Keratinocyte (primary cell): Measurements from ENCODE around the gene CAD. TPM values are rescaled to one million over a fixed set of nuclear protein-coding genes. Genes with fewer than 3 reads are reported as not detected.

Source experiments
- DNase-seq: peaks from one replicate; pipeline ENCODE4 v3.0.0-alpha.2; 2011; ENCODE audit warnings: low read depth, missing footprints, low spot score
- FAIRE-seq: peaks from 2 replicates; lab custom pipeline; 2011; peaks lifted over from hg19 to GRCh38; lab: Jason Lieb, UNC
- H2AFZ ChIP-seq: 2 replicates; pipeline ENCODE4 v1.6.0; 2012; ENCODE audit warnings: low read length, control low read depth, inconsistent platforms; ENCODE audit not compliant: control insufficient read depth
- H3K27ac ChIP-seq: 2 replicates; pipeline ENCODE4 v1.5.1; 2011; ENCODE audit warnings: low read length; ENCODE audit not compliant: control insufficient read depth, insufficient read depth
- H3K27me3 ChIP-seq: 3 replicates; pipeline ENCODE4 v1.6.0; 2011; ENCODE audit warnings: low read length; ENCODE audit not compliant: control insufficient read depth, insufficient read depth; ENCODE audit errors: extremely low read depth
- H3K36me3 ChIP-seq, 2 experiments: 2 replicates in 1 of 2; 3 replicates in 1 of 2; pipeline ENCODE4 v1.5.1; 2011; ENCODE audit warnings: low read length in 2 of 2, mild to moderate bottlenecking in 1 of 2; ENCODE audit not compliant: control insufficient read depth in 2 of 2, insufficient read depth in 2 of 2; ENCODE audit errors: extremely low read depth in 1 of 2
- H3K4me1 ChIP-seq: 3 replicates; pipeline ENCODE4 v1.5.1; 2011; ENCODE audit warnings: low read length; ENCODE audit not compliant: control insufficient read depth, insufficient read depth; ENCODE audit errors: extremely low read depth
- H3K4me2 ChIP-seq: 3 replicates; pipeline ENCODE4 v1.6.0; 2011; ENCODE audit warnings: low read depth, low read length; ENCODE audit not compliant: control insufficient read depth, insufficient read depth; ENCODE audit errors: extremely low read depth
- H3K4me3 ChIP-seq, 3 experiments: fragments of 200-600 bp in 1 of 3; sonication (generic) in 1 of 3; 2 replicates in 2 of 3; 3 replicates in 1 of 3; pipeline ENCODE4 v1.5.1; 2011 to 2016; ENCODE audit warnings: low read length in 3 of 3, mild to moderate bottlenecking in 3 of 3, control low read depth in 2 of 3, inconsistent platforms in 1 of 3, low read depth in 1 of 3, mixed read lengths in 1 of 3, mixed run types in 1 of 3, moderate library complexity in 1 of 3; ENCODE audit not compliant: control insufficient read depth in 2 of 3, insufficient read depth in 2 of 3; ENCODE audit errors: extremely low read depth in 1 of 3
- H3K79me2 ChIP-seq: 2 replicates; pipeline ENCODE4 v1.6.0; 2012; ENCODE audit warnings: low read length; ENCODE audit not compliant: control insufficient read depth, insufficient read depth
- H3K9ac ChIP-seq: 3 replicates; pipeline ENCODE4 v1.6.0; 2011; ENCODE audit warnings: low read length; ENCODE audit not compliant: control insufficient read depth, insufficient read depth; ENCODE audit errors: extremely low read depth
- H3K9me1 ChIP-seq: 3 replicates; pipeline ENCODE4 v1.6.0; 2011; ENCODE audit warnings: low read length; ENCODE audit not compliant: control insufficient read depth, insufficient read depth; ENCODE audit errors: extremely low read depth
- H3K9me3 ChIP-seq: 2 replicates; pipeline ENCODE4 v1.5.1; 2012; ENCODE audit warnings: low read depth, low read length; ENCODE audit not compliant: control insufficient read depth
- H4K20me1 ChIP-seq: 3 replicates; pipeline ENCODE4 v1.6.0; 2011; ENCODE audit warnings: low read length; ENCODE audit not compliant: control insufficient read depth, insufficient read depth; ENCODE audit errors: extremely low read depth
- EZH2 ChIP-seq: IDR thresholded peaks from one replicate; pipeline ENCODE4 v1.6.1; 2012; ENCODE audit warnings: inconsistent platforms, mild to moderate bottlenecking, low read length, moderate library complexity
- dilution Hi-C: fragments of 300-500 bp; cut with MboI; formaldehyde crosslinking; loops from one replicate; pipeline ENCODE4 v1.7.0; 2020; ENCODE audit warnings: low sequenced_read_pairs; ENCODE audit not compliant: extremely low pct_ligation_motif_present
- polyA plus RNA-seq, 5 experiments: library from polyadenylated mRNA; depleted of rRNA in 3 of 5; stranded (reverse) in 3 of 5; stranded (forward) in 1 of 5; unstranded in 1 of 5; fragments of >200 nt; gene quantifications; 1 replicate in 1 of 5; 2 replicates in 3 of 5; 3 replicates in 1 of 5; pipeline versions ENCODE4 v1.2.1 to v1.2.3, GENCODE V29; 2011 to 2012; ENCODE audit warnings: missing spikeins in 2 of 5, low read depth in 1 of 5, low replicate concordance in 1 of 5
- TF ChIP-seq, protein P1 (sequence below), 3 experiments: IDR thresholded peaks in 1 of 3; conservative IDR thresholded peaks in 1 of 3; optimal IDR thresholded peaks in 1 of 3; 2 replicates in 2 of 3; 3 replicates in 1 of 3; pipeline versions ENCODE3 to v1.5.1; 2011; ENCODE audit warnings: low read length in 3 of 3, mild to moderate bottlenecking in 3 of 3, moderate library complexity in 2 of 3, control low read depth in 1 of 3, inconsistent platforms in 1 of 3; ENCODE audit not compliant: insufficient read depth in 2 of 3; ENCODE audit errors: extremely low read depth in 1 of 3

The CAD gene
- polyA plus RNA-seq, 1 donor (not counting 4 experiments of a cell fraction or from before 2014, with no cell fraction given): 21.0 TPM

DNA sequence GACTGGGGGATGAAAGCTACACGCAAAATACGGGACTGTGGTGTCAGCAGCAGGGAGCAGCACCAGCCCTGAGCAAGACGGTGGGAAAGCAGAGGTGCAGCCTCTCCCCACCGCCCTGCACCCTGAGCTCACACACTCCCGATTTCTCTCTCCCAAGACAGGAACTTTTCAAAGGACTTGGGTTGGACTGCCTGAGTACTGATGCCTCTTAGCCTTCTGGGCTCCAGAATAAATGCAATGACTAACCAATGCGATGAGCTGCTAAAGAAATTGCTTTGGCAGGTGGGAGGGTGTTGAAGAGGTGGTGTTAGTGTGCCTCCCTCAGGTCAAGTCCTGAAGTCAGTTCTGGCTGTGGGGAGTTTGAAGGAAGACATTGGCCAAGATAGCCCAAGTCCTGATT, 74.7 kb downstream of the CAD start:
- no peaks in the 10 kb centered on the region for H3K9me1 ChIP-seq
- no peaks in the 10 kb centered on the region for H3K36me3 ChIP-seq
- peaks cover 11% of the 10 kb centered on the region for H3K27me3 ChIP-seq
- H2AFZ ChIP-seq: no peak overlapping the region
- no peaks in the 10 kb centered on the region for H3K9me3 ChIP-seq
- H3K27ac ChIP-seq: no peak overlapping the region
- no peak for DNase-seq
- no peak for TF ChIP-seq EZH2
- TF ChIP-seq, protein P1, sequence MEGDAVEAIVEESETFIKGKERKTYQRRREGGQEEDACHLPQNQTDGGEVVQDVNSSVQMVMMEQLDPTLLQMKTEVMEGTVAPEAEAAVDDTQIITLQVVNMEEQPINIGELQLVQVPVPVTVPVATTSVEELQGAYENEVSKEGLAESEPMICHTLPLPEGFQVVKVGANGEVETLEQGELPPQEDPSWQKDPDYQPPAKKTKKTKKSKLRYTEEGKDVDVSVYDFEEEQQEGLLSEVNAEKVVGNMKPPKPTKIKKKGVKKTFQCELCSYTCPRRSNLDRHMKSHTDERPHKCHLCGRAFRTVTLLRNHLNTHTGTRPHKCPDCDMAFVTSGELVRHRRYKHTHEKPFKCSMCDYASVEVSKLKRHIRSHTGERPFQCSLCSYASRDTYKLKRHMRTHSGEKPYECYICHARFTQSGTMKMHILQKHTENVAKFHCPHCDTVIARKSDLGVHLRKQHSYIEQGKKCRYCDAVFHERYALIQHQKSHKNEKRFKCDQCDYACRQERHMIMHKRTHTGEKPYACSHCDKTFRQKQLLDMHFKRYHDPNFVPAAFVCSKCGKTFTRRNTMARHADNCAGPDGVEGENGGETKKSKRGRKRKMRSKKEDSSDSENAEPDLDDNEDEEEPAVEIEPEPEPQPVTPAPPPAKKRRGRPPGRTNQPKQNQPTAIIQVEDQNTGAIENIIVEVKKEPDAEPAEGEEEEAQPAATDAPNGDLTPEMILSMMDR (optimal IDR thresholded peaks at IDR 0.05 in 1 of 3, IDR thresholded peaks at IDR 0.05 in 1 of 3, conservative IDR thresholded peaks at IDR 0.05 in 1 of 3; ENCODE audit: extremely low read depth in 1 of 3, insufficient read depth in 2 of 3, low read length in 3 of 3): peak in 2 of 3 experiments; percentile 19 to 30
- no peaks in the 10 kb centered on the region for H4K20me1 ChIP-seq
- no peak for FAIRE-seq
- dilution Hi-C loops: no loop called here
- H3K9ac ChIP-seq: no peak overlapping the region
- H3K4me3 ChIP-seq: no peak overlapping the region
- no peaks in the 10 kb centered on the region for H3K79me2 ChIP-seq
- H3K4me1 ChIP-seq: peaks cover 8% of the 10 kb centered on the region
- no peak overlapping the region for H3K4me2 ChIP-seq

Other genes starting within 250 kb of the CAD start
- gene MAPRE3, start 246.7 kb upstream of the CAD start, polyA plus RNA-seq: 12.6 to 16.5 TPM (median 15.0 TPM) in 3 replicates
- 28.7 to 65.8 TPM (median 38.0 TPM) in 3 replicates for gene TMEM214, start 184.4 kb upstream of the CAD start, polyA plus RNA-seq
- gene AGBL5, start 165.7 kb upstream of the CAD start, polyA plus RNA-seq: 24.5 to 27.7 TPM (median 25.5 TPM) in 3 replicates
- gene OST4, start 145.7 kb upstream of the CAD start, polyA plus RNA-seq: 393 to 636 TPM (median 541 TPM) in 3 replicates
- 0.01 to 0.06 TPM (median 0.03 TPM) in 3 replicates for gene EMILIN1, start 138.8 kb upstream of the CAD start, polyA plus RNA-seq
- gene KHK, start 130.6 kb upstream of the CAD start, polyA plus RNA-seq: 0.06 to 0.36 TPM (median 0.21 TPM) in 3 replicates
- 1.1 to 1.4 TPM (median 1.3 TPM) in 3 replicates for gene CGREF1, start 98.2 kb upstream of the CAD start, polyA plus RNA-seq
- not detected in 3 replicates for gene ABHD1, start 93.6 kb upstream of the CAD start, polyA plus RNA-seq
- gene PREB, start 82.7 kb upstream of the CAD start, polyA plus RNA-seq: 48.7 to 51.0 TPM (median 50.9 TPM) in 3 replicates
- gene PRR30, start 78.0 kb upstream of the CAD start, polyA plus RNA-seq: not detected in 3 replicates
- gene TCF23, start 68.4 kb upstream of the CAD start, polyA plus RNA-seq: not detected in 3 replicates
- gene ATRAID, start 5.3 kb upstream of the CAD start, polyA plus RNA-seq: 154 to 168 TPM (median 156 TPM) in 3 replicates
- 55.1 to 72.3 TPM (median 60.4 TPM) in 3 replicates for gene SLC5A6, start 5.1 kb upstream of the CAD start, polyA plus RNA-seq
- gene SLC30A3, start 45.7 kb downstream of the CAD start, polyA plus RNA-seq: not detected in 3 replicates
- not detected in 3 replicates for gene DNAJC5G, start 58.1 kb downstream of the CAD start, polyA plus RNA-seq
- gene TRIM54, start 65.1 kb downstream of the CAD start, polyA plus RNA-seq: not detected in 3 replicates
- gene UCN, start 91.1 kb downstream of the CAD start, polyA plus RNA-seq: 0.08 to 0.59 TPM (median 0.10 TPM) in 3 replicates
- gene MPV17, start 105.7 kb downstream of the CAD start, polyA plus RNA-seq: 117 to 162 TPM (median 125 TPM) in 3 replicates
- 44.7 to 53.4 TPM (median 51.3 TPM) in 3 replicates for gene GTF3C2, start 139.4 kb downstream of the CAD start, polyA plus RNA-seq
- gene EIF2B4, start 153.0 kb downstream of the CAD start, polyA plus RNA-seq: 43.1 to 54.9 TPM (median 54.2 TPM) in 3 replicates
- 79.4 to 101 TPM (median 83.3 TPM) in 3 replicates for gene SNX17, start 153.2 kb downstream of the CAD start, polyA plus RNA-seq
- 8.8 to 14.3 TPM (median 8.9 TPM) in 3 replicates for gene ZNF513, start 163.4 kb downstream of the CAD start, polyA plus RNA-seq
- gene PPM1G, start 192.2 kb downstream of the CAD start, polyA plus RNA-seq: 31.8 to 86.8 TPM (median 55.5 TPM) in 3 replicates
- gene NRBP1, start 211.3 kb downstream of the CAD start, polyA plus RNA-seq: 144 to 157 TPM (median 148 TPM) in 3 replicates
- 8.6 to 22.9 TPM (median 14.7 TPM) in 3 replicates for gene KRTCAP3, start 225.0 kb downstream of the CAD start, polyA plus RNA-seq